Lower lobe of right lung (tissue), 2 donors: ENCODE results near the gene NTN3. TPM values are rescaled to one million over a fixed set of nuclear protein-coding genes. Genes with fewer than 3 reads are reported as not detected.
A peak's percentile ranks its signal among the peaks of the same experiment; 100 is the strongest.

Experiments used
- ATAC-seq, 2 donors: fragments of 200-7000 bp; cut with Tn5 transposase; one replicate each; pipeline ENCODE4 v1.9.1; 2020 to 2022; ENCODE audit warnings: mild to moderate bottlenecking in 2 of 2, moderate library complexity in 2 of 2
- DNase-seq: peaks from one replicate; pipeline ENCODE4 v3.0.0-alpha.2; 2020
- H3K27ac ChIP-seq: fragments of 200-600 bp; one replicate; pipeline ENCODE4 v1.8.0; 2022
- H3K27me3 ChIP-seq: fragments of 200-600 bp; one replicate; pipeline ENCODE4 v1.8.0; 2022; ENCODE audit warnings: low read depth
- H3K36me3 ChIP-seq: fragments of 200-600 bp; one replicate; pipeline ENCODE4 v1.8.0; 2022; ENCODE audit warnings: mild to moderate bottlenecking
- H3K4me1 ChIP-seq: fragments of 200-600 bp; one replicate; pipeline ENCODE4 v1.8.0; 2022
- H3K4me3 ChIP-seq: fragments of 200-600 bp; one replicate; pipeline ENCODE4 v1.8.0; 2022; ENCODE audit warnings: mild to moderate bottlenecking
- H3K9me3 ChIP-seq: fragments of 200-600 bp; one replicate; pipeline ENCODE4 v1.8.0; 2022
- CTCF ChIP-seq: fragments of 200-600 bp; IDR thresholded peaks from one replicate; pipeline ENCODE4 v1.8.0; 2022; ENCODE audit warnings: antibody characterized with exemption, mild to moderate bottlenecking
- intact Hi-C: fragments of 100-400 bp; cut with DNase I; formaldehyde crosslinking; loops from one replicate; pipeline ENCODE4 v1.11.0; 2022
- total RNA-seq: library from RNA; stranded (reverse); fragmentation: NEBNext Ultra II Directional; extraction: Animal tissue kit (Norgen Biotek cat#: 25700); gene quantifications from one replicate; pipeline ENCODE4 v1.2.1, GENCODE V29; 2021
- donor health status: DM: no; HTN: yes; CAD: no; lungs with severe emphysema.

NTN3 gene
- total RNA-seq, 1 donor from 2014 or later, result 0.24 TPM

GRCh38 chr16:2426941-2427361 is 44.1 kb upstream of the NTN3 start:
- Histone ChIP-seq H3K36me3 (peaks cover 2% of the 10 kb centered on the region), H3K27ac (no peak overlapping the region), H3K4me1 (peaks cover 26% of the 10 kb centered on the region), H3K4me3 (no peak overlapping the region), H3K9me3 (no peaks in the 10 kb centered on the region), H3K27me3 (no peaks in the 10 kb centered on the region)
- intact Hi-C loops, result no loop called here
- DNase-seq (peak; percentile 73), ATAC-seq (no peak)
- TF ChIP-seq CTCF, result no peak

- Histone ChIP-seq H3K36me3 (peaks cover 8% of the 10 kb centered on the region), H3K27me3 (no peaks in the 10 kb centered on the region), H3K4me3 (no peak overlapping the region), H3K27ac (no peak overlapping the region), H3K4me1 (peaks cover 26% of the 10 kb centered on the region), H3K9me3 (no peaks in the 10 kb centered on the region)
- intact Hi-C loops, result no loop called here
- no peak for DNase-seq
- TF ChIP-seq CTCF, result no peak
- ATAC-seq, result no peak
Observed at GRCh38 chr16:2427526-2427925, 43.6 kb upstream of the NTN3 start.

GRCh38 chr16:2428051-2428783 is 42.9 kb upstream of the NTN3 start:
- TF ChIP-seq CTCF, result no peak
- peak; percentile 48 to 55 for ATAC-seq
- Histone ChIP-seq H3K27me3 (no peaks in the 10 kb centered on the region), H3K27ac (peak overlapping the region; percentile 69), H3K4me3 (peak overlapping the region; percentile 95), H3K4me1 (peaks cover 23% of the 10 kb centered on the region), H3K36me3 (peaks cover 9% of the 10 kb centered on the region), H3K9me3 (no peaks in the 10 kb centered on the region)
- intact Hi-C loops, result no loop called here
- no peak for DNase-seq

- H3K9me3 ChIP-seq, result no peaks in the 10 kb centered on the region
- no peak for TF ChIP-seq CTCF
- H3K4me1 ChIP-seq, result peaks cover 22% of the 10 kb centered on the region
- peaks cover 9% of the 10 kb centered on the region for H3K36me3 ChIP-seq
- ATAC-seq (peak; percentile 60 to 65), DNase-seq (no peak)
- H3K4me3 ChIP-seq, result peak overlapping the region; percentile 95
- H3K27ac ChIP-seq, result peak overlapping the region; percentile 69
- intact Hi-C loops, result no loop called here
- H3K27me3 ChIP-seq, result no peaks in the 10 kb centered on the region
Observed at GRCh38 chr16:2428784-2429033, 42.4 kb upstream of the NTN3 start.

GRCh38 chr16:2429034-2429770 is 41.9 kb upstream of the NTN3 start, which contains the start of gene CCNF:
TSS of gene CCNF (plus strand) at chr16:2429447. CDS start at chr16:2429482, 35 bp downstream.
- no peak for TF ChIP-seq CTCF
- ATAC-seq (peak; percentile 98), DNase-seq (peak; percentile 97)
- Histone ChIP-seq H3K27ac (peak within 1 kb of the TSS; percentile 69), H3K4me1 (peaks cover 22% of the 10 kb centered on the region), H3K9me3 (no peaks in the 10 kb centered on the region), H3K4me3 (peak within 1 kb of the TSS; percentile 95), H3K27me3 (no peaks in the 10 kb centered on the region), H3K36me3 (peaks cover 9% of the 10 kb centered on the region)
- intact Hi-C loops, result no loop called here
